GM18868 (cell line): Measurements from ENCODE around the gene ART3.
A peak's percentile ranks its signal among the peaks of the same experiment; 100 is the strongest.
"Not testable (repeated sequence)": the region's sequence is repeated elsewhere in the genome, so short reads cannot be mapped to it uniquely, and the experiment has no call there.

Source experiments
- ATAC-seq: cut with Tn5 transposase; IDR thresholded peaks from one replicate; pipeline ENCODE4 v1.9.1; 2021; ENCODE audit warnings: mild to moderate bottlenecking, moderate library complexity; ENCODE audit not compliant: unreplicated experiment

Gene ART3

GRCh38 chr4:76074468-76074867 is at the start of gene ART3:
Gene ART3, plus strand, starts transcription at chr4:76074709. Its CDS starts 1,181 bp downstream, at chr4:76075890.
- no peak for ATAC-seq

- ATAC-seq = no peak
Observed at GRCh38 chr4:76028350-76028765, 46.2 kb upstream of the ART3 start.

GRCh38 chr4:76029300-76029699 is 45.2 kb upstream of the ART3 start:
- ATAC-seq = no peak

GRCh38 chr4:76035141-76035540 is 39.4 kb upstream of the ART3 start:
- ATAC-seq = peak; percentile 55

- no peak for ATAC-seq
Observed at GRCh38 chr4:76035799-76036380, 38.6 kb upstream of the ART3 start, which contains the start of gene CXCL11. Gene CXCL11, minus strand, starts transcription at chr4:76036070. Its CDS starts 83 bp downstream, at chr4:76035987.

- ATAC-seq = no peak
Observed at GRCh38 chr4:76036855-76037254, 37.7 kb upstream of the ART3 start.

- ATAC-seq = not testable (repeated sequence)
Observed at GRCh38 chr4:76042241-76042998, 32.1 kb upstream of the ART3 start.

- ATAC-seq = not testable (repeated sequence)
Observed at GRCh38 chr4:76043306-76043705, 31.2 kb upstream of the ART3 start.

GRCh38 chr4:76044686-76045085 is 29.8 kb upstream of the ART3 start:
- ATAC-seq = not testable (repeated sequence)

- ATAC-seq = not testable (repeated sequence)
Observed at GRCh38 chr4:76049860-76050416, 24.6 kb upstream of the ART3 start.

- ATAC-seq = not testable (repeated sequence)
Observed at GRCh38 chr4:76050560-76051050, 23.9 kb upstream of the ART3 start.

- no peak for ATAC-seq
Observed at GRCh38 chr4:76053730-76054129, 20.8 kb upstream of the ART3 start.

- peak; percentile 98 for ATAC-seq
Observed at GRCh38 chr4:76055016-76055415, 19.5 kb upstream of the ART3 start.

GRCh38 chr4:76055421-76055820 is 19.1 kb upstream of the ART3 start:
- ATAC-seq = no peak

- ATAC-seq = peak; percentile 51
Observed at GRCh38 chr4:76058302-76058701, 16.2 kb upstream of the ART3 start.

- ATAC-seq = no peak
Observed at GRCh38 chr4:76058888-76059426, 15.6 kb upstream of the ART3 start.

GRCh38 chr4:76059750-76060149 is 14.8 kb upstream of the ART3 start:
- no peak for ATAC-seq

GRCh38 chr4:76060506-76060905 is 14.0 kb upstream of the ART3 start:
- ATAC-seq = no peak

GRCh38 chr4:76061421-76061820 is 13.1 kb upstream of the ART3 start:
- no peak for ATAC-seq

- ATAC-seq = peak; percentile 77
Observed at GRCh38 chr4:76061982-76062381, 12.5 kb upstream of the ART3 start.

- ATAC-seq = no peak
Observed at GRCh38 chr4:76066546-76066945, 8.0 kb upstream of the ART3 start.
